Suprapubic skin (tissue), 4 donors: Measurements from ENCODE around the gene LINC01488. TPM values are rescaled to one million over a fixed set of nuclear protein-coding genes. Genes with fewer than 3 reads are reported as not detected.

Source experiments
- DNase-seq, 2 donors: peaks; one replicate each; pipeline ENCODE4 v3.0.0-alpha.2; 2019; ENCODE audit warnings: low spot score in 2 of 2
- H3K27ac ChIP-seq: fragments of 200-600 bp; sonication (generic); one replicate; pipeline ENCODE4 v1.5.1; 2019
- H3K27me3 ChIP-seq: fragments of 200-600 bp; sonication (generic); one replicate; pipeline ENCODE4 v1.5.1; 2019
- H3K36me3 ChIP-seq: fragments of 200-600 bp; sonication (generic); one replicate; pipeline ENCODE4 v1.5.1; 2019
- H3K4me1 ChIP-seq: fragments of 200-600 bp; sonication (generic); one replicate; pipeline ENCODE4 v1.5.1; 2019
- H3K4me3 ChIP-seq: fragments of 200-600 bp; sonication (generic); one replicate; pipeline ENCODE4 v1.5.1; 2019; ENCODE audit warnings: mild to moderate bottlenecking
- H3K9me3 ChIP-seq: fragments of 200-600 bp; sonication (generic); one replicate; pipeline ENCODE4 v1.5.1; 2019
- EP300 ChIP-seq: sonication (generic); formaldehyde crosslinking; IDR thresholded peaks from one replicate; pipeline ENCODE4 v1.6.1; 2017; ENCODE audit warnings: antibody characterized with exemption
- POLR2A ChIP-seq, 2 donors: fragments of 450-650 bp; IDR thresholded peaks; one replicate each; pipeline ENCODE4 v1.6.1; 2017; ENCODE audit warnings: antibody characterized with exemption in 2 of 2, mild to moderate bottlenecking in 2 of 2, moderate library complexity in 2 of 2
- POLR2AphosphoS5 ChIP-seq, 3 donors: sonication (generic); formaldehyde crosslinking; IDR thresholded peaks; one replicate each; pipeline ENCODE4 v1.6.1; 2017; ENCODE audit warnings: antibody characterized with exemption in 3 of 3
- WGBS: methylation state at CpG from one replicate; pipeline ENCODE4 v1.1.5; 2018; 5-methylcytosine and 5-hydroxymethylcytosine counted together
- total RNA-seq, 4 donors: library from RNA; depleted of rRNA; stranded (reverse); fragments of >200 nt; gene quantifications; one replicate each; pipeline ENCODE4 v1.1.0, GENCODE V29; 2016
- TF ChIP-seq, protein P1 (sequence below), 2 donors: fragments of 200-600 bp in 1 of 2; fragments of 450-650 bp in 1 of 2; sonication (generic) in 1 of 2; IDR thresholded peaks; one replicate each; pipeline ENCODE4 v1.5.1; 2016 to 2019; ENCODE audit warnings: antibody characterized with exemption in 2 of 2, mild to moderate bottlenecking in 1 of 2, moderate library complexity in 1 of 2

LINC01488 gene
- total RNA-seq, 4 donors from 2014 or later = not detected

GRCh38 chr11:69436041-69436982 lies 45.2 kb upstream of the LINC01488 start:
- Histone ChIP-seq H3K9me3 (no peaks in the 10 kb centered on the region), H3K27ac (no peak overlapping the region), H3K27me3 (no peaks in the 10 kb centered on the region), H3K4me1 (no peaks in the 10 kb centered on the region), H3K4me3 (no peak overlapping the region), H3K36me3 (no peaks in the 10 kb centered on the region)
- DNase-seq = no peak
- 87% methylated on average over 15 of the region's 22 CpGs for WGBS
- no peak for TF ChIP-seq POLR2A (IDR thresholded peaks at IDR 0.05)
- TF ChIP-seq, protein P1, sequence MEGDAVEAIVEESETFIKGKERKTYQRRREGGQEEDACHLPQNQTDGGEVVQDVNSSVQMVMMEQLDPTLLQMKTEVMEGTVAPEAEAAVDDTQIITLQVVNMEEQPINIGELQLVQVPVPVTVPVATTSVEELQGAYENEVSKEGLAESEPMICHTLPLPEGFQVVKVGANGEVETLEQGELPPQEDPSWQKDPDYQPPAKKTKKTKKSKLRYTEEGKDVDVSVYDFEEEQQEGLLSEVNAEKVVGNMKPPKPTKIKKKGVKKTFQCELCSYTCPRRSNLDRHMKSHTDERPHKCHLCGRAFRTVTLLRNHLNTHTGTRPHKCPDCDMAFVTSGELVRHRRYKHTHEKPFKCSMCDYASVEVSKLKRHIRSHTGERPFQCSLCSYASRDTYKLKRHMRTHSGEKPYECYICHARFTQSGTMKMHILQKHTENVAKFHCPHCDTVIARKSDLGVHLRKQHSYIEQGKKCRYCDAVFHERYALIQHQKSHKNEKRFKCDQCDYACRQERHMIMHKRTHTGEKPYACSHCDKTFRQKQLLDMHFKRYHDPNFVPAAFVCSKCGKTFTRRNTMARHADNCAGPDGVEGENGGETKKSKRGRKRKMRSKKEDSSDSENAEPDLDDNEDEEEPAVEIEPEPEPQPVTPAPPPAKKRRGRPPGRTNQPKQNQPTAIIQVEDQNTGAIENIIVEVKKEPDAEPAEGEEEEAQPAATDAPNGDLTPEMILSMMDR (IDR thresholded peaks at IDR 0.05) = no peak
- TF ChIP-seq POLR2AphosphoS5 (IDR thresholded peaks at IDR 0.05) = no peak
- TF ChIP-seq EP300 = no peak

DNA sequence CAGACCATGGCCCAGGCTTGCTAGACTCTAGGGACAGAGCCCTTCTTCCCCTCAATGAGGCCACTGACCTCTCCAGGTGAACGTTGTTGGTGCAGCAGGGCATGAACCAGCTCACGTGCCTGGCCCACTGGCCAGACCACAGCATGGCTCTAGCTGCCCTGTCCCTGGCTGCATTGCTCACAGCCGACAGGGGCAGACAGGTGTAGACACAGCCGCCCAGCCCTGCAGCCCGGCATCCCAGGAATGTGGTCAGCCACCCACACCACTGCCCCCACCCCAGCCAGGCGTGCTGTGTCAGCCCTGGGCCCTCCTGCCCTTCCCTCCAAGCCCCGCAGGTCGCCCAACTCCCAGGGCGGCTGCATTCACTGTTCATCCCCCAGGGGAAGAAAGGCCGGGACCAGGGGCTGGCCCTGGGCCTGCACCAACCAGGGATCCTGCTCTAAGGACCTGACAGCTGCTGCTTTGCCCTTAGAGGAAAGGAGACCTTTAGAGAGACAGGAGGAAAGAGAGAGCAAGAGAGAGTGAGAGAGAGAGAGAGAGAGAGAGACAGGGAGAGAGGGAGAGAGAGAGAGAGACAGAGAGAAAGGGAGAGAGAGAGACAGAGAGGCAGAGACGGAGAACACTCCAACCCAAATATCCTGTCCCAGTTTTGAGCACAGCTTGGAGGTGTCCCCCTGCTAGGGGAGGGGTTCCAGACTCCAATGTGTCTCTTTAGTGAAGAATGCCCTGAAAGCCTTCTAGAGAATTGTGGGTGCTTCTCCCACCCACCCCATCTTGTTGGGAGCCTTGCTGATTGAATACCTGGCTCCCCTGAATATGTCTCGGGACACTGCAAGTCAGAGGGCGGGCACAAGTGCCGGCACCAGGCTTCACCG lies 44.2 kb upstream of the LINC01488 start:
- no peaks in the 10 kb centered on the region for H3K9me3 ChIP-seq
- 75% methylated on average over 11 of the region's 15 CpGs for WGBS
- no peaks in the 10 kb centered on the region for H3K27me3 ChIP-seq
- H3K36me3 ChIP-seq = no peaks in the 10 kb centered on the region
- peaks cover under 1% of the 10 kb centered on the region for H3K4me1 ChIP-seq
- no peak overlapping the region for H3K4me3 ChIP-seq
- no peak for TF ChIP-seq EP300
- TF ChIP-seq POLR2A (IDR thresholded peaks at IDR 0.05) = no peak
- TF ChIP-seq, protein P1 (IDR thresholded peaks at IDR 0.05) = no peak
- TF ChIP-seq POLR2AphosphoS5 (IDR thresholded peaks at IDR 0.05) = no peak
- H3K27ac ChIP-seq = no peak overlapping the region
- DNase-seq = no peak

DNA sequence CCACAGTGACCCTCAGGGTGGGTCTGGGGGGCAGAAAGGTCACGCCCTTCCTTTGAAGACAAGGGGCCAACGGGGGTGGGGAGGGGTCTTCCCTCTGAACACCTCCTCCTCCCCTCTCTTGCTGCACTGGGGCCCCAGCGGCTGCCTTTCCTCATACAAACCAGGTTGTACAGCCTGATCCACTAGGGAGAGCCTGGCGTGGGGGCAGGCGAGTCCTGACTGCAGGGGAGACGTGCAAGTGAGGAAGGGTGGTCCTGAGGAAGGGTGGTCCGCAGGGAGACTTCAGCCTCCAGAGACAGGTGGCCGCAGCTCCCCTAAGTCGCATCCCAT lies 43.6 kb upstream of the LINC01488 start:
- no peak overlapping the region for H3K27ac ChIP-seq
- WGBS = 83% methylated on average over 9 of the region's 9 CpGs

GRCh38 chr11:69438286-69438920 lies 43.1 kb upstream of the LINC01488 start:
- H3K27ac ChIP-seq = no peak overlapping the region
- no peaks in the 10 kb centered on the region for H3K9me3 ChIP-seq
- no peak overlapping the region for H3K4me3 ChIP-seq
- peak in 1 of 2 donors; percentile 78 for DNase-seq
- no peaks in the 10 kb centered on the region for H3K36me3 ChIP-seq
- H3K4me1 ChIP-seq = peaks cover 12% of the 10 kb centered on the region
- TF ChIP-seq EP300 (no peak), POLR2A (IDR thresholded peaks at IDR 0.05) (no peak), POLR2AphosphoS5 (IDR thresholded peaks at IDR 0.05) (no peak)
- TF ChIP-seq, protein P1 (IDR thresholded peaks at IDR 0.05) = no peak
- 86% methylated on average over 21 of the region's 25 CpGs for WGBS
- no peaks in the 10 kb centered on the region for H3K27me3 ChIP-seq

More for the DNA sequence above, 43.6 kb upstream of the LINC01488 start:
- no peak overlapping the region for H3K4me3 ChIP-seq
- TF ChIP-seq POLR2AphosphoS5 (IDR thresholded peaks at IDR 0.05) (no peak), EP300 (no peak), POLR2A (IDR thresholded peaks at IDR 0.05) (no peak)
- TF ChIP-seq, protein P1 (IDR thresholded peaks at IDR 0.05) = no peak
- no peaks in the 10 kb centered on the region for H3K27me3 ChIP-seq
- no peaks in the 10 kb centered on the region for H3K9me3 ChIP-seq
- H3K36me3 ChIP-seq = no peaks in the 10 kb centered on the region
- H3K4me1 ChIP-seq = peaks cover 6% of the 10 kb centered on the region
- DNase-seq = no peak
